GM12875 (cell line): ENCODE measurements around the gene GABPB1.

Source experiments
- H3K4me3 ChIP-seq: one replicate; pipeline ENCODE4 v1.5.1; 2011; ENCODE audit warnings: low read depth, low read length, control low read depth
- TF ChIP-seq, protein P1 (sequence below): IDR thresholded peaks from 2 replicates; pipeline ENCODE4 v1.5.1; 2011; ENCODE audit warnings: low read depth, mild to moderate bottlenecking, control low read depth, inconsistent platforms, low read length, moderate library complexity, borderline replicate concordance; ENCODE audit not compliant: insufficient read depth

Gene GABPB1

DNA sequence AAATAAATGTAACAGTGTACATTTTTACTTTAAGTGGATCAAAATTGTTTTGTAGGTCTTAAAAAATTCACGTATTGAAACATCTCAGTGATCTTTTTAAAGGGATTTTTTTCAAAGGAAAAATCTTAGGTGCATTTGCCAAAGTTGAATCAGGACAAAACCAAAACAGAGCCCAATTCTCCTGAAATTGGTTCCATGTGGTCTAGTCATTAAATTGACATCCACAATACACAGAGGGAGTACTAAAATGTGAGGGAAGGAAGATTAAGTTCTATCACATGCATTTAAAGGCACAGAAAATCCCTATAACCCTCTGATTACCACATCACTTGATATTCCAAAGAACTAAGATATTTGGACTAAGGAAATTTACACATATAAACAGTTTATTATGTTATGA is 50.2 kb downstream of the GABPB1 start:
- H3K4me3 ChIP-seq = no peak overlapping the region
- TF ChIP-seq, protein P1, sequence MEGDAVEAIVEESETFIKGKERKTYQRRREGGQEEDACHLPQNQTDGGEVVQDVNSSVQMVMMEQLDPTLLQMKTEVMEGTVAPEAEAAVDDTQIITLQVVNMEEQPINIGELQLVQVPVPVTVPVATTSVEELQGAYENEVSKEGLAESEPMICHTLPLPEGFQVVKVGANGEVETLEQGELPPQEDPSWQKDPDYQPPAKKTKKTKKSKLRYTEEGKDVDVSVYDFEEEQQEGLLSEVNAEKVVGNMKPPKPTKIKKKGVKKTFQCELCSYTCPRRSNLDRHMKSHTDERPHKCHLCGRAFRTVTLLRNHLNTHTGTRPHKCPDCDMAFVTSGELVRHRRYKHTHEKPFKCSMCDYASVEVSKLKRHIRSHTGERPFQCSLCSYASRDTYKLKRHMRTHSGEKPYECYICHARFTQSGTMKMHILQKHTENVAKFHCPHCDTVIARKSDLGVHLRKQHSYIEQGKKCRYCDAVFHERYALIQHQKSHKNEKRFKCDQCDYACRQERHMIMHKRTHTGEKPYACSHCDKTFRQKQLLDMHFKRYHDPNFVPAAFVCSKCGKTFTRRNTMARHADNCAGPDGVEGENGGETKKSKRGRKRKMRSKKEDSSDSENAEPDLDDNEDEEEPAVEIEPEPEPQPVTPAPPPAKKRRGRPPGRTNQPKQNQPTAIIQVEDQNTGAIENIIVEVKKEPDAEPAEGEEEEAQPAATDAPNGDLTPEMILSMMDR = no peak

DNA sequence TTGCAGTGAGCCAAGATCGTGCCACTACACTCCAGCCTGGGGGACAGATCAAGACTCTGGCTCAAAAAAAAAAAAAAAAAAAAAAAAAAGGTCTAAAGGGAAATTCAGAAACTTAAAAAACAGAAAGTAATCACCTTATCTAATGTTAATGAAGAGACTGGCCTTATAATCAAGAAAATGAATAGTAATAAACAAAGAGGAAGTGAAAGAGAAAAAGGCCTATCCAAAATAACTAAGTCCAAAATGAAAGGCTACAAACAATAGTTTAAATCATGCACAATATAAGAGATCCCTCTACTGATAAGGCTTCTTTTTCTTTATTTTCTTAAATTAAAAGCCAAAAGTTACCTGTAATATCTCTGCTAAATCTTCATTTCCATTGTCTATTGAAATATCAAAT is 52.4 kb downstream of the GABPB1 start:
- TF ChIP-seq, protein P1 = no peak
- no peak overlapping the region for H3K4me3 ChIP-seq

DNA sequence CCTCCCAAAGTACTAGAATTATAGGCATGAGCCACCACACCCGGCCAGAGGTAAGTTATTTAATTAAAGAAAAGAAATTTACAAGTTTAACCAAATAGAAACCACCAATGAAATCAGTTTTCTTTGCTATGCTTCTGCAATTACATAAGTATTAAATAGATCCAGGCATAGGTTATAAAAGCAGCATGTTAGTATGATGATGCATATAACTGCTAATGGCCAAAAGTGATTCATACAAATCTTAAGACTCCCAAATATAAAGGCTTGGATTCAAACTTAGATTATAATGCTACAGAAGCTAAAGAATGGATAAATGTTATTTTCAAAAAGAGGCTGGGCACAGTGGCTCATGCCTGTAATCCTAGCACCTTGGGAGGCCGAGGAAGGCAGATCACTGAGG is 56.7 kb downstream of the GABPB1 start:
- TF ChIP-seq, protein P1 = no peak
- no peak overlapping the region for H3K4me3 ChIP-seq

DNA sequence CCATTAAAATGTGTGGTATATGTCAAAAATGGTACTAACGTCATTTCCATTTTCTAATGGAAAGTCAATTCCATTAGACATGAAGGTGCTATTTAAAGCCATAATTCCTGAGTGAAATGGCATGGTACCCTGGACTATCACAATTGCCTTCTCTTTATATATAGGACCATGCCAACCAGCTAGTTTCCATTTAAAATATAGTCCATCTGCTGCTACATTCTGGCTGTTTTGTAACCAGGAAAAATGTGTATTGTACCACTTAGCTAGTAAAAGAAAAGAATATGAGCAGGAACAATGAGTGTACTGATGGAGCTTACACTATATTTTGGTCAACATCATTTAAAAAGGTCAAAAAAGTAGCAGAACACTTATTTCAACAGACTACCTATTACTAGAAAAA is 59.0 kb downstream of the GABPB1 start:
- H3K4me3 ChIP-seq = no peak overlapping the region
- TF ChIP-seq, protein P1 = no peak

DNA sequence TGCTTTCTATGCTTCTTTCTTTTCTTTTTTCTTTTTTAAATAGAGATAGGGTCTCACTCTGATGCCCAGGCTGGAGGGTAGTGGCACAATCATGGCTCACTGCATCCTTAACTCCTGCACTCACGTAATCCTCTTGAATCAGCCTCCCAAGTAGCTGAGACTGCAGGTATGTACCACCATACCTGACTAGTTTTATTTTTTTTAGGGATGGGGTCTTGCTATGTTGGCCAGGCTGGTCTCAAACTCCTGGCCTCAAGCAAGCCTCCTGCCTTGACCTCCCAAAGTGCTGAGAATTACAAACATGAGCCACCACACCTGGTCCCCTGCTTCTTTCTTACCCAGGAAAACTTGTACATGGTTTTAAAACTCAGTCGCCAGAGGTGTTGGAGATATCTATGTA is 65.2 kb downstream of the GABPB1 start:
- TF ChIP-seq, protein P1 = no peak
- no peak overlapping the region for H3K4me3 ChIP-seq

DNA sequence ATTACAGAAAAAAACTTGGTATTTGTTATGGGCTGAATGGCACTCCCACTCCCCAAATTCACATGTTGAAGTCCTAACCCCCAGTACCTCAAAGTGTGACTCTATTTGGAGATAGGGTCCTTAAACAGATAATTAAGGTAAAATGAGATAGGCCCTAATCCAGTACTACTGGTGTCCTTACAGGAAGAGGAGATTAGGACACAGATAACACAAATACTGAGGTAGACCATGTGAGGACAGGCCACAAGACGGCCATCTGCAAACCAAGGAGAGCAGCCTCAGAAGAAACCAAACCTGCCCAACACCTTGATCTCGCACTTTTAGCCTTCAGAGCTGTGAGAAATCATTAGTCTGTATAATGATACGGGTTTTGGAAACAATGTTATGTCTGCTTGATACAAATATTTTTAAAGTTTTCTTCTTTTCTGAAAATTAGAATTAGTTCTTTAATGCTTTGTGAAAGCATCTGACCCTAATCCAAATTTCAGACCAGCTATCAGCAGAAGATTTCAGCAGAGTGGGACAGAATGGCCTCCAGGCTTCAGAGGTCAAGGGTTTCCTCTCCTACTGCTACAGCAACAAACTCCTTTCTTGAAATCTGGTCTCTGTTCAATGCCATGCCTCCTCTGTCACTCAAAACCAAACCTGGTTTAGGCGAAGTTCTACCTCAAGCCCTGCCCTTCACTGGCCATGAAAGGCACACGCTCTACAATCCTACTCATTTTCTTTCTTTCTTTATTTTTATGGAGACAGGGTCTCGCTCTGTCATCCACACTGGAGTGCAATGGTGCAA is 67.5 kb downstream of the GABPB1 start:
- H3K4me3 ChIP-seq = no peak overlapping the region
- TF ChIP-seq, protein P1 = no peak

DNA sequence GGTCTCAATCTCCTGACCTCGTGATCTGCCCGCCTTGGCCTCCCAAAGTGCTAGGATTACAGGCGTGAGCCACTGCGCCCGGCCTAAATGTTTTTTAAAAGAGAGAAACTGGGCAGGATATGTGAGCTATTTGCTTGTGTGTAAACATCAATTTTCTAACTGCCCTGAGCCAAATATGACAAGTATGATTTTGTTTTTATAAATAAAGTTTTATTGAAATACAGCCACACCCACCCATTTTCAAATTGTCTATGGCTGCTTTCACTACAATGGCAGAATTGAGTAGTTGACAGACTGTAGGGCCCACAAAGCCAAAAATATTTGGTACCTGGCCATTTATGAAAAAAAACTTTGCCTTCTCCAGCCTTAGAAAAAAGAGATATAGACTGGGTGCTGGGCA is 73.6 kb downstream of the GABPB1 start:
- H3K4me3 ChIP-seq = no peak overlapping the region
- TF ChIP-seq, protein P1 = no peak
